GM19397 (cell line): Measurements from ENCODE around the gene GPANK1.

ENCODE experiments used
- ATAC-seq: cut with Tn5 transposase; IDR thresholded peaks from one replicate; pipeline ENCODE4 v1.9.1; 2021; ENCODE audit warnings: mild to moderate bottlenecking, moderate library complexity; ENCODE audit not compliant: unreplicated experiment

The GPANK1 gene

DNA sequence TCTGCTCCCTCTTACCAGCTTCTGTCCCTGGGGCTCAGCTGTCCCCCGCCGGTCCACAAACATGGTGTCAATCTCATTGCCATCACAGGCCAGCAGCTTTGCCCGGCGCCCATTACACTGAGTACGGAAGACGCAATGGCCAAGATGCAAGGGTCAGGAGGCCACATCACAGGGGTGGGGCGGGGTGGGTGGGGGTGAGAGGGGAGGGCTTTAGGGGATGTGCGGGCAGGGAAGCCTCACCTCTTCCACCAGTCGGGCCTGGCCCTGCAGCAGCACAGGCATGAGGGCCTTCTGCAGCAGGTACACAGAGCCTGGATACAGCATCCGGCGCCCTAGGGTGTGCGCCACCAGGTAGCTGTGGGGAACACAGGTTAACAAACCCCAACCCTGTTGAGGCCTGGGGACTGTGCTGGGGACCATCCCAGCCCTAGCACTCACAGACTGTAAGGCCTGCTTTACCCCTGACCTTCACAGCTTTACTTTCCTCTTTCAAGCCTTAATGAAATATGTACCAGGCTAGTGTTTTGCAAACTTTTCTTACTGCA, 26.8 kb upstream of the GPANK1 start:
- no peak for ATAC-seq

DNA sequence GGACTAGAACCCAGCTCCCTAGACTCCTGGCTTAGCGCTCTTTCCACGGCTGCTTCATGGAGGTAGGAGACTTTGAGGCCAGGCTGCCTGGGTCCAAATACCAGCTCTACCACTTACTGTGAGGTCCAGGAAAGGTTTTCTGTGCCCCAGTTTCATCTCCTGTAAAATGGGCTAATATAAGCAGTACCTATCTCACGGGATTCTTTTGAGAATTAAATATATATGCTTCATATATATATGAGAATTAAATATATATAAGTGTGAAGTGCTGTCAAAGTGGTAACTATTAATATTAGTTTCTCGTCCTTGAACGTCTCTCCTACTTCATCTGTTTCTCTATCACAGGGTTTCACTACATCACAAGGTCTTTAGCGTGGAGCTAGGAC, 26.3 kb upstream of the GPANK1 start:
- no peak for ATAC-seq

DNA sequence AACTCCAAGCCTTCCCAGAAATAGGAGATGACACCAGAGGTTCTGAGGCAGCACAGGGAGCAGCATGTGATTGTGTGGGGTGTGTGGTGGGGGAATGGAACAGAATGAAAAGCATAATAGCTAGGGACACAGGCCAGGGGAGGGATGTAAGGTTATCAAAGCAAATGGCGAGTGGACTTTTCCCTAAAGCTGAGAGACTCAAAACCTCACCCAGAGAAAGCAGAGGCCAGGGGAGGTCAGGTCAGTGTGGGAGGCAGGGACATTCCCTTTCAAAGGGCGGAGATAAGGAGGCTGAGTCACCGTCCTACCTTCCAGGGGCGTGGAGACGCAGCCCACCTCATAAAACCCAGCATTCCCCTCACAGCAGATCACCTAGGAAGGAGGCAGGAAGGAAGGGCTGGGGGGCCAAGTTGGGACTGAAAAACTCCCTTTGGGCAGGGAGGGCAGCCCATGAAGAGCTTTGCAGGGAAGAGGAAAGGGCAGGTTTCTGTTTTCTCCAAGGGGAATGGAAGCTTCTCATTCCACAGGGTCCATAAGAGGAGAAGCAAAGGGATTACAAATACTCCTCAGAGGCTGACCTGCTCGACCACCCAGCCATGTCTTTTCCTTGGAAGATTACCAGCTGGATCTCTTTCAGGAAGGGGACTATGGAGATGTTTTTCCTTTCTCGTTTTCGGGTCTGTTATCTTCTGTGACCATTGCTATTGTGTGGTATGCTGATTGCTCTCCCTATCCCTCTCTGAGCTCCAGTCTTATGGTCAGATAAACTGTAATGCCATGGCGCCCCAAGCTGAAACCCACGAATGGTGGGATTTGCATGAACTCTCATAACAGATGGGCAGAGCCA, 25.7 kb upstream of the GPANK1 start:
- no peak for ATAC-seq

DNA sequence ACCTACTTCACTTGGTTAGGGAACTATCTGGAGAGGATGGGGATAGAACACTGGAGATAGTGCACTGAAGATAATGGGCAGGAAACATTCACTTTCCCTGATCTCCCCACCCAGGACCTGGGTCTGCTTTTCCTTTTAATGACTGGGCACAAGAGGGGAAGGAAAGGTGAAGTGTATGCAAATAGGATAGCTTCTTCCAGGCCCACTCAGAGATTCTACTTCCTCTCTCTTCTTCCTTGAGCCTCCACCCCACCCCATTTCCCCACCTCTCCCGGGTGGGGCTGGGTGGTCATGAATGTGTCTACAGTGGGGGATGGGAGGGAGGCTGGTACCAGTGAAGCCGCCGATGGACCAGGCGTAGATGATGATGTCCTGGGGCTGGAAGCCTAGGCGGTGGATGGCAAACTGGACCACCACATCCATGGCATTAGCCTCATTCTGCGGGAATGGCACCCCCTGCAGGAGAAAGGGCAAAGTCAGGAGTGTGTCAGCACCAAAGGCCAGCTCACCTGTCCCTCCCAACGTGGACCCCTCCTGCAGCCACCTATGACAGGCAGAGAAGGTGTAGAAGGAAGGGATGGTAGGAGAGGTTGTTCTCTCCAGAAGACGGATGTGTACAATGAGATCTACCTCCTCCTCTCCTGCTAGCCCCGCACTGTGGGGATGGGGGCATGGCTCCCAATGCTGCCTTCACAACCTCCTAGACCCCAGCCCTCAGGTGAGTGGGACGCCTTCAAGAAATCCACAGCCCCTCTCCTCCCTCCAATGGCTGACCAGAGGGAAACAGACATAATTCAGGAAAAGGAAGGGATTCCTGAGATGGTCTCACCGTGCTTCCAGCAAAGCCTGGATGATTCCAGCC, 24.7 kb upstream of the GPANK1 start:
- ATAC-seq: no peak

DNA sequence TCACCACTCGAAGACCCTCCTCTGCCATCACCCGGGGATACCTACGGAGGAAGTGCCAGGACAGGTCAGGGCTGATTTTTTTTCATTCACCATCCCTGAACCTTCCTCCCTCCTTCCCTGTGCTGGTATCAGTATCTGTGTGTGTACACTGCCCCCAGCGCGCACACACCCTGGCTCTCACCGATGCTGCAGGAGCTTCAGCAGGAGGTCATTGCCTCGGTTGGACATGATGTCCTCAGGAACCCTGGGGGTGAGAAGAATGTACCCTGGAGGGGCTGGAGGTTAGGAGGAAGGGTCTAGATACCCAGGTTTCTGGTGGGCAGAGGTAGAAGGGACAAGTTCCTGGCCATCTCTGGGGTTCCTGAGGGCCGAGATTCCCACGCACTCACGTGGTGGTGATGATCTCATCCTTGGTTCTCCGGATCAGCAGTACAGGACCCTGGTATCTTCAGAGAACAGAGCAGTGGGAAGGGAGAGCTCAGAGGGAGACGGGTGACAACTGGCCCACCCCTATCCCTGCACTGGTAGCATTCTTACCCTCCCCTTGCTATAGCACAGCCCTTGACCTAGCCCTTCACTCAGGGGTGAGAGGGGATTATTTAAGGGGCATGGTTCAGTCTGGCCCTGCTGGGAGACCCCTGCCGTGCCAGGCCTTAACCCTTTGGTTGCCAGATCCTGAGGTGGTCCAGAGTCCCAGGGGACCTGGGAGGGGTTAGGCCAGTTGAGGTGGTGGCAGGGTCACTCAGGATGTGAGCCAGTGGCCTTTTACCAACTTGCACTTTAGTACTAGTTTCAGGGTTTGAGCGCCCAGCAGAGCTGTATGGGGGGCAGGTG, 23.3 kb upstream of the GPANK1 start:
- ATAC-seq: no peak

DNA sequence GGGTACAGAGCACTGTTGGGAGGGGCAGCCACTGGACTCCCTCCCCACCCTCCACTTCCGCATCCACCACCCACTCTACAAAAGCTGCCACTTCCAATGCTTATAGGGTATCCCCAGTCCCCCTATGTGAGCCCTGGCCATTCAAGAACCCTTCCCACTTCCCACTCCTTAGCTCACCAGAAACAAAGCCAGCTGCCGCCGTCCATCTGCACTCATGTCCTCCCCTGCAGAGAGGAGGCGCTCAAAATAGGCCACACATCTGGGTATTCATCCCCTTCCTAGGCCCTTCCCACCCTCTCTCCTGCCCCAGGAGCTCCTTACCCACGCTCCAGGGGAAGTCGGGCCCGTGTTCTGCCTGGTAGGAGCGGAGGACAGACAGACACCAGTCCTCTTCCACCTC, 22.5 kb upstream of the GPANK1 start:
- no peak for ATAC-seq

DNA sequence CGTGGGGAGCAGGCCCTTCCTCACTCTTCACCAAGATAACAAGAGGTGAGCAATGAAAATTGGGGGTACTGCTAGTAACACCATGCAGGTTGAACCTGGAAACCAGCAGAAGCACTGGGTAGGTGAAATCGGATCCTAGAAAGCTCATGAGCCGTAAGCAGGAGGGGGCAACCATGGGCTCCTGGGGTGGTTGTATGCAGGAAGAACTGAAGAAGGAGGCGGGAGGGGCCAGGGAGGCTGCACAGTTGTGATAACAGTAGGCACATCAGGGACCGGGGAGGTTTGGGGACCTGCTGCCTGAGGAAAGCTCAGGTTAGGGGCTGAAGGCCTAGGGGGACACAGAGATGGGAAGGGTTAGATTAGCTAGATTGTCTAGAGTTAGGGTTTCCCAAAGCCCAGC, 21.7 kb upstream of the GPANK1 start:
- no peak for ATAC-seq

DNA sequence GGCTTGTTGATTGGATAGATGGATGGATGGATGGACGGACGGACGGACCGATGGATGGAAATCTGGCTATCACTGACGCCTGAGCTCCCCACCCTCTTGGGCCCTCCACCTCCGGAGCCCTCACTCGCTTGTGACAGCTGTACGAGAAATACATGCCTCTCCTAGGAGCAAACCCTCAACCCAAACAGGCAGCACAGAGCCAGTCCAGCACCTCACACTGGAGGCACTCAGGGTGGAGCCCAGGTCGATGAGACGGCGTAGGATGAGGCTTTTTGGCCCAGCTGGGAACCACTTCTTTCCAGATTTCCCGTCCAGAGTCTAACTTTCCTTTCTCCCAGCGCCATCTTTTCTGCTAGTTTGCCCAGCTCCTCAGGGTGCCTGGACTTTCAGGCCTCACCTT, 18.8 kb upstream of the GPANK1 start:
- ATAC-seq: no peak

DNA sequence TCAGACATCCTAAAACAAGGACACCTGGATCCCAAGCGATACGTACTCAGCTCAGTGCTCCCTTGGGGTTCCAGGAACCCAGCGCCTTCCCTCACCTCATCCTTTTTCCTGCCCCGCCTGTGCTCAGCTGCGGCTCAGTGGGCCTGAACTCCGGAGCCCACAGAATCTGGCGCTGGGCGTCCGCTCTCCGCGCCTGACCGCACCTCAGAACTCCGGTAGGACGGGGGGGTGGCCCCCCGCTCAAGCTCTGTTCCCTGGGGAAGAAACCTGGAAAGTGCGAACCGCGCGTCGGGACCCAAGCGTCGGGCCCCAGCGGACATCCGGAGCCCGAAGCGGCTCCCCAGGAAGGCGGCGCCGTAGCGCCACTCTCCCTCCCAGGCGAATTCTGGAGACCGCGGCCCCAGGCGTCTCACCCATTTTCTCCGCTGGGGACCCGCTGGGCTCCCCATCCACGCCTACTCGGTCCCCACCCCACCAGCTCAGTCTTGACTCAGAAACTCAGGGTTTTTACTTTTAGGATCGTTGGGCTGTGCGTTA, 16.4 kb upstream of the GPANK1 start:
- peak; percentile 35 for ATAC-seq

DNA sequence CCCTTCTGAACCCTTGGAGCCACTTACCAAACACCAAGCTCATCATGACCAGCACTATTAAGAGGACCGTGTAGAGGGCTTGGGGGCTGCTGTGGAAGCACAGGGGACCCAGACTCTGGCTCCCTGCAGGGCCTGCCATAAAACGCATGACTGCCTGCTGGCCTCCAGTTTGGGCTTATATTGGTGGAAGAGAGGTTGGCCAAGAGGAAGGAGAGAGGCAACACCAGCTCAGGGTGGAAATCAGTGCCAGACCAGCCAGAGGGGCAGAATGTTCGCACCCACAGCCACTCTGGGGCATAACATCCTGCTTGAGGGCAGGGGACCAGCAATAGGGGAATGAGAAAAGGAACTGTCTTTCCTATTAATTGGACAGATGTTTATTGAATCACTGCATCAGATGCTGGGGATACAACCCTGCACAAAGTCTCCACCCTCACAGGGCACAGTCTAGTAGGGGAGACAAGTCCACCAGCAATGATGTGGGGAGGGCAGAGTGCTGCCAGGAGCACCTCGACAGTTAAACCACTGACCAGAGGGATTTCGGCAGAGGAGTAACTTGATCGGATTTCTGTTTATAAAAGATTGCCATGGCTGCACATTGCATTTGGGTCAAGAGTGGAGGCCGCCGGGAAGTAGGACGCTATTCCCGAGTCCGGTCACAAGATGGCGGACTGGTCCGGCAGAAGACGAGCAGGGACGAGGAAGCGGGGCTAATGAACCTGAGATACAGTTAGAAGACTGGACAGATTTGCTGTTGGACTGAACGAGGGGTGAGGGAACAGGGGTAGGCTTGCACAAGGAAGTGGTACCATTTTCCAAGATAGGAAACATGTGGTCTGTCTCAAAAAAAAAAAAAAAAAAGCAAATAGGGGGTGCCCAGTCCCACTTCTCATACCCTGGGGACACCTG, 15.7 kb upstream of the GPANK1 start, which contains the start of gene LY6G5C:
LY6G5C (minus strand) TSS at position 842 of the 909 bp plus-strand sequence; CDS start at position 148, 694 bp downstream.
- peak; percentile 49 for ATAC-seq

DNA sequence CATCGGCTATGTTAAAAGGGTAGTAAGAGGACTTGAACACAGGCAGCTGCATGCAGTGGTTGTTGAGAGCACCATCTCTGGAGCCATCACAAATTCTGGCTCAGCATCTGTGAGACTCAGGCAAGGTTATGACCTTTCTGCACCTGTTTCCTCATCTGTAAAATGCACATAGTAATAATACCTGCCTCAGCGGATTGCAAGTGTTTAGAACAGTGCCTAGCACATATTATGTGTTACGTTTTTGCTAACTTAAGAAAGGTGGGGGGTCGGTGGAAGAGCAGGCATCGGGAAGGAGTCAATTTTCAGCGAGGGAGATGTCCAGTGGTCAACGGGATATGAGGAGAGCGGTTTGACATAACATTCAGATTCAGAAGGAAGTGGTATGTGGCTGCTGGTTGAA, 13.2 kb upstream of the GPANK1 start:
- no peak for ATAC-seq

DNA sequence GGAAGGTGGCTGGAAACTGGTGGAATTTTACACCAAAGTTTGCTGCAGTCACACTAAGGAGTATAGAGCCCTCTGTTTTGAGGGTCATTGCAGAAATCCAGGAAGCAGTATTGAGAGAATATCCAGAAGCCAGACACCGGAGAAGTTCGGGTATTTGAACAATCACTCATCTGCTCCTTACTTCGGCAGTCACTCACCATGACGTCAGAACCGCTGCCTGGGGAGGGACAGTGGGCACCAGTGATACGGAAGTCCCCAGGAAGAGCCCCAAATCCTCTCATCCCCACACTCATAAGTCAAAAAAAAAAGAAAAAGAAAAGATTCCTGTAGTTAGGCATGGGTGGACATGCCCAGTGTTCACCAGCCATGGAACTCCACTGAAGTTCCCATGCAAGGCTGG, 12.1 kb upstream of the GPANK1 start:
- no peak for ATAC-seq

DNA sequence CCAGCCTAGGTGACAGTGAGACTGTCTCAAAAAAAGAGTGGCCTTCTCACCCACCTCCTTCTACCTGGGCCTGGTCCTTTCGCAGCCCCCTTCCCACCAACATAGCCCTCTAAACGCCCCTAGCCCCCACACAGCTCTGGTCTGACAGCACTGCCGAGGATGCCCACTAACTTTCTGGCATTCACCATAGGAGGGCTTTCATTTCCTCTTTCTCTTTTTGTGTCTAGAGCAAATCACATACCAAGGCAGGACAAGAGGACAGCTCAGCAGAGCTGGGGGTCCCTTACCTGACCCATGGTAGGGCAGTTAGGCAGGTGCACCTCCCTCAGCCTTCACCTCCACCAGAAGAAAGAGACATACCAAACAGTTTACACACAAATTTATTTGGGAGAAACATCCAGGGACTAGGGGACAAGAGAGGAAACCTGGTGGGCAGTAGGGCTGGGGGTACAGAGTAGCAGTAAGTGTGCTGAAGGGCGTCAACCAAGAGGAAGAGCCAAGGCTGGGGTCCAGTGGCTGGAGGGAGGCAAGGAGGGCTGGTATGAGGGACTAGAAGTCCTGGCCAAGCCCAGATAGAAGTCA, 11.6 kb upstream of the GPANK1 start:
- no peak for ATAC-seq

DNA sequence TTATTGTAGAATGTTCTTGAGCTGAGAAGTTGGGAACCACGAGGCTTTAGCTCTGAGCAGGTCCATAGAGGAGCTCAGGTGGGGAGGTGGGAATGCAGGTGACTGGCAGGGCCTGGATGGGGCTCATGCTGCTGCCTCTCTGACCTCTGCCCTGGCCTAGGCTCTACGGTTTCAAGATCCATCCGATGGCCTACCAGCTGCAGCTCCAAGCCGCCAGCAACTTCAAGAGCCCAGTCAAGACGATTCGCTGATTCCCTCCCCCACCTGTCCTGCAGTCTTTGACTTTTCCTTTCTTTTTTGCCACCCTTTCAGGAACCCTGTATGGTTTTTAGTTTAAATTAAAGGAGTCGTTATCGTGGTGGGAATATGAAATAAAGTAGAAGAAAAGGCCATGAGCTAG, 4.9 kb upstream of the GPANK1 start, which contains the start of gene LY6G5B:
LY6G5B (plus strand) TSS at position 301 of the 400 bp plus-strand sequence. CDS start 975 bp downstream, outside the sequence.
- no peak for ATAC-seq

DNA sequence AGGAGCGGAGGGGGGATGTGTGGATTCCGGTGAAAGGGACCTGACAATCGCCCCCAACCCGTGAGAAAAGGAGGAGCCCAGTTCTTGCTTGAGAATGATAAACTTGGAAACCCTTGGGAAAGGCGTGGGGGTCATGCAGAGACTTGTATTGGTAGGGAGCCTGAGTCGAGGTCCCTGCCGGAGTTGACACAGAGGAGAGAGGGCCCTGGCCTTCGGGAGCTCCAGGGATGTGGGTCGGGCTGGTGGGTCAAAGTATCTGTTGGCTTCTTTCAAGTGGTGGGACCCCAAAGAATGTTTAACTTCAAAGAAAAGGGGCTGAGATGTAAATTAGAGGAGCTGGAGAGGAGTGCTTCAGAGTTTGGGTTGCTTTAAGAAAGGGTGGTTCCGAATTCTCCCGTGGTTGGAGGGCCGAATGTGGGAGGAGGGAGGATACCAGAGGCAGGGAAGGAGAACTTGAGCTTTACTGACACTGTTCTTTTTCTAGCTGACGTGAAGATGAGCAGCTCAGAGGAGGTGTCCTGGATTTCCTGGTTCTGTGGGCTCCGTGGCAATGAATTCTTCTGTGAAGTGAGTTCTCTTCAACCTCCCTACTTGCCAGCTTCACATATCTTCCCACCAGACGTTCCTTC, 1.7 kb upstream of the GPANK1 start:
- no peak for ATAC-seq

DNA sequence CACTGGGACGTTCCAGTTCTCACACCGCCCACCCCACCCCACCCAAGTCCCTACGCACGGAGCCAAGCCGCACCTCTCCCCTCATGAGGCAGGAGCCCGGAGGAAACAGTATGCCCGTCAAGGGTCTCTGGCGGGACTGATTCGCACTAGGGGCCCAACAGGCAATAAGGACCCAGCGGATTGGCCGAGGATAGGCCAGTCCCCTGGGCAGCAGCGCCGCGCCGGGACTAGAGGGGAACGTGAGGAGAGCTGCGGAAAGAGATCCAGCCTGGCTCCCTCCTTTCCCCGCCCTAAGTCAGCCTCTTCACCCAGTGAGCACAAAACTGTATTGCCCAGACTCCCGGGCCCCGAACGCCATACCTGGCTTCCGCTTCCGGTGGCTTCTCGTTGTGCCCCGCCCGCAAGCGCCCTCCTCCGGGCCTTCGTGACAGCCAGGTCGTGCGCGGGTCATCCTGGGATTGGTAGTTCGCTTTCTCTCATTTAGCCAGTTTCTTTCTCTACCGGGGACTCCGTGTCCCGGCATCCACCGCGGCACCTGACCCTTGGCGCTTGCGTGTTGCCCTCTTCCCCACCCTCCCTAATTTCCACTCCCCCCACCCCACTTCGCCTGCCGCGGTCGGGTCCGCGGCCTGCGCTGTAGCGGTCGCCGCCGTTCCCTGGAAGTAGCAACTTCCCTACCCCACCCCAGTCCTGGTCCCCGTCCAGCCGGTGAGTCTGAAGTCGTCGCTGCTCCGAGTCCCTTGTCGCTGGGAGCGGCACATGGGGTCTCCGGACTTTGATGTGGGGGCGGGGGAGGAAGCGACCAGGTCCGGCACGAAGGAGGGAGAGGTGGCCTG, 922 bp upstream of the GPANK1 start, which contains the start of gene CSNK2B:
CSNK2B (plus strand) TSS at position 580 of the 836 bp plus-strand sequence. CDS start 752 bp downstream, outside the sequence.
- ATAC-seq: peak; percentile 74

DNA sequence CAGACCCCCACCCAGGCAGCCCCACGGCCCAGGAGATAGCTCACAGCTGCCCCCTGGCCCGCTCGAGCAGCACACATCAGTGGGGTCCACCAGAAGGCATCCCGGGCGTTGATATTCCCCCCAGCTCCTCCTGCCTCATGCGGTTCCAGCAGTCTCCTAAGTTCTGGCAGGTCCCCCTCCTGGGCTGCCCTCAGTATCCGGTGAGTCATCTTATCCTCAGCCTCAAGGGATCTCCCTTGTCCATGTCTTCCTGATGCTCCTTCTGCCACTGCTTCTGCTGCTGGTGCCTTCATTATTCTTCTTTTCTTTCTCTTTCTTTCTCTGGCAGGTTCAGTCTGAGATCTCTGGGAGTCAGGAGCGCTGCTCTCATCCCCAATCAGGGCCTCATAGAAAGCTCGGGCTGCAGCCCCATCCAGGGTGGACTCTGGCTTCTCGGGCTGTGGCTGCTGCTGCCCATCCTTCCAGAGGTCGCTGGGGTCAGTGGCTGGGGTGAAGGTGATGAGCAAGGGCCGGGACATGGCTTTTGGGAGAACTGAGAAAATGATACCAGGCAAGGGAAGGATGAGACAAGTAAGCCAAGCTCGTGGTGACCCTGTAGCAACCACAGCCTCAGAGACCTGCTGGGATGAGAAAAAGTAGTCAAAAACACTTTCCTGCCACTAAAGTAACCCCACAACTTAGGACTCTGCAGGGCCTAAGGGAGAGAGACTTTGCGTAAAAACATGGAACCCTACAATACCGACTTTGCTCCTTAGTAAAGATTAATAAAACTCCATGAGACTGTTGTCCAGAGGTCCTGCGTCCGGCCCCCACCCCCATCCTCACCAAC, 622 bp downstream of the GPANK1 start:
- ATAC-seq: no peak
